Prostate gland (tissue), 2 donors: Measurements from ENCODE around the gene MARF1.

Source experiments
- CTCF ChIP-seq, 4 experiments: fragments of 200-600 bp in 2 of 4; fragments of 450-650 bp in 2 of 4; sonication (generic) in 2 of 4; IDR thresholded peaks; 1 replicate in 3 of 4; 2 replicates in 1 of 4; pipeline ENCODE4 v1.5.1; 2016 to 2019; ENCODE audit warnings: antibody characterized with exemption in 4 of 4, mild to moderate bottlenecking in 2 of 4, moderate library complexity in 2 of 4
- POLR2A ChIP-seq: fragments of 450-650 bp; IDR thresholded peaks from one replicate; pipeline ENCODE4 v1.6.1; 2016; ENCODE audit warnings: antibody characterized with exemption, mild to moderate bottlenecking
- POLR2AphosphoS5 ChIP-seq: sonication (generic); formaldehyde crosslinking; IDR thresholded peaks from one replicate; pipeline ENCODE4 v1.6.1; 2017; ENCODE audit warnings: antibody characterized with exemption

GRCh38 chr16:15621889-15622288 is 21.1 kb downstream of the MARF1 start:
- TF ChIP-seq CTCF (IDR thresholded peaks at IDR 0.05) (no peak), POLR2AphosphoS5 (no peak), POLR2A (no peak)
